Nephron (organoid): ENCODE measurements around the gene GALNT6.

Source experiments
- H3K27ac Mint-ChIP-seq, 3 experiments: 2 replicates each; pipeline ENCODE4 v1.8.0; 2020; ENCODE audit warnings: mixed read lengths in 3 of 3, mild to moderate bottlenecking in 2 of 3, moderate library complexity in 1 of 3
- H3K27me3 Mint-ChIP-seq: 2 replicates; pipeline ENCODE4 v1.8.0; 2021; ENCODE audit warnings: low read depth, mild to moderate bottlenecking, moderate library complexity, mixed read lengths
- H3K36me3 Mint-ChIP-seq: 2 replicates; pipeline ENCODE4 v1.8.0; 2020; ENCODE audit warnings: low read depth, mixed read lengths
- H3K4me1 Mint-ChIP-seq: 2 replicates; pipeline ENCODE4 v1.8.0; 2020; ENCODE audit warnings: mixed read lengths
- H3K4me3 Mint-ChIP-seq, 3 experiments: 2 replicates each; pipeline ENCODE4 v1.8.0; 2020; ENCODE audit warnings: mild to moderate bottlenecking in 3 of 3, mixed read lengths in 3 of 3, moderate library complexity in 2 of 3
- H3K9me3 Mint-ChIP-seq: 2 replicates; pipeline ENCODE4 v1.8.0; 2020; ENCODE audit warnings: mixed read lengths
- CTCF ChIP-seq, 3 experiments: fragments of 200-600 bp; sonication (generic); IDR thresholded peaks; one replicate each; pipeline ENCODE4 v1.5.0; 2021; ENCODE audit warnings: antibody characterized with exemption in 3 of 3; ENCODE audit not compliant: unreplicated experiment in 3 of 3

The GALNT6 gene

GRCh38 chr12:51371295-51371953 is 19.8 kb downstream of the GALNT6 start:
- TF ChIP-seq CTCF (IDR thresholded peaks at IDR 0.05; ENCODE audit: unreplicated experiment in 3 of 3): no peak
- peaks cover 36% of the 10 kb centered on the region for H3K4me1 Mint-ChIP-seq
- no peaks in the 10 kb centered on the region for H3K36me3 Mint-ChIP-seq
- H3K4me3 Mint-ChIP-seq: peak overlapping the region in 1 of 3 experiments; percentile 0
- H3K27me3 Mint-ChIP-seq: peaks cover 8% of the 10 kb centered on the region
- H3K27ac Mint-ChIP-seq: peak overlapping the region; percentile 90 to 96 (median 93)
- no peaks in the 10 kb centered on the region for H3K9me3 Mint-ChIP-seq

GRCh38 chr12:51370667-51371066 is 20.5 kb downstream of the GALNT6 start:
- no peaks in the 10 kb centered on the region for H3K9me3 Mint-ChIP-seq
- no peak overlapping the region for H3K4me3 Mint-ChIP-seq
- H3K27me3 Mint-ChIP-seq: peaks cover 9% of the 10 kb centered on the region
- no peaks in the 10 kb centered on the region for H3K36me3 Mint-ChIP-seq
- peaks cover 36% of the 10 kb centered on the region for H3K4me1 Mint-ChIP-seq
- no peak for TF ChIP-seq CTCF (IDR thresholded peaks at IDR 0.05; ENCODE audit: unreplicated experiment in 3 of 3)
- H3K27ac Mint-ChIP-seq: peak overlapping the region in 2 of 3 experiments; percentile 49 to 83

GRCh38 chr12:51369581-51369980 is 21.6 kb downstream of the GALNT6 start:
- Mint-ChIP-seq H3K9me3 (no peaks in the 10 kb centered on the region), H3K4me1 (peaks cover 28% of the 10 kb centered on the region), H3K36me3 (no peaks in the 10 kb centered on the region), H3K4me3 (no peak overlapping the region), H3K27ac (peak overlapping the region in 2 of 3 experiments; percentile 0 to 1), H3K27me3 (peaks cover 9% of the 10 kb centered on the region)
- TF ChIP-seq CTCF (IDR thresholded peaks at IDR 0.05; ENCODE audit: unreplicated experiment in 3 of 3): no peak

GRCh38 chr12:51368640-51369517 is 22.3 kb downstream of the GALNT6 start:
- H3K4me1 Mint-ChIP-seq: peaks cover 24% of the 10 kb centered on the region
- H3K9me3 Mint-ChIP-seq: no peaks in the 10 kb centered on the region
- no peak for TF ChIP-seq CTCF (IDR thresholded peaks at IDR 0.05; ENCODE audit: unreplicated experiment in 3 of 3)
- peaks cover 9% of the 10 kb centered on the region for H3K27me3 Mint-ChIP-seq
- H3K27ac Mint-ChIP-seq: peak overlapping the region in 2 of 3 experiments; percentile 0 to 1
- H3K4me3 Mint-ChIP-seq: no peak overlapping the region
- H3K36me3 Mint-ChIP-seq: no peaks in the 10 kb centered on the region

- no peak overlapping the region for H3K27ac Mint-ChIP-seq
- no peak overlapping the region for H3K4me3 Mint-ChIP-seq
- H3K4me1 Mint-ChIP-seq: peaks cover 10% of the 10 kb centered on the region
- H3K27me3 Mint-ChIP-seq: peaks cover 15% of the 10 kb centered on the region
- no peaks in the 10 kb centered on the region for H3K9me3 Mint-ChIP-seq
- no peak for TF ChIP-seq CTCF (IDR thresholded peaks at IDR 0.05; ENCODE audit: unreplicated experiment in 3 of 3)
- no peaks in the 10 kb centered on the region for H3K36me3 Mint-ChIP-seq
Observed at GRCh38 chr12:51365276-51365675, 25.9 kb downstream of the GALNT6 start.
